Measurements from ENCODE around the gene SLC6A5. TPM values are rescaled to one million over a fixed set of nuclear protein-coding genes. Genes with fewer than 3 reads are reported as not detected.

The SLC6A5 gene
- total RNA-seq, 2 experiments from 2014 or later, result not detected

Other genes starting within 250 kb of the SLC6A5 start
- gene HTATIP2, start 235.9 kb upstream of the SLC6A5 start, total RNA-seq, result 10 to 100 TPM; 30.5 to 33.2 TPM
- 10 to 100 TPM; 17.1 to 19.9 TPM for gene PRMT3, start 211.9 kb upstream of the SLC6A5 start, total RNA-seq
- not detected for gene NELL1, start 70.0 kb downstream of the SLC6A5 start, total RNA-seq

All from activated CD8-positive, alpha-beta T cell treated with anti-CD3 and anti-CD28 coated beads, Interleukin-2, amount 10 ng/mL, durations not matched to agents 7 days and 5 days (primary cell).